ENCODE data around the gene CDCA8. TPM values are rescaled to one million over a fixed set of nuclear protein-coding genes. Genes with fewer than 3 reads are reported as not detected.

Gene CDCA8
- total and polyA plus RNA-seq, 9 of the 15 experiments (the other 6 are each of a cell fraction or from before 2014, with no cell fraction given) = 26.4 to 148 (median 81.8) TPM

DNA sequence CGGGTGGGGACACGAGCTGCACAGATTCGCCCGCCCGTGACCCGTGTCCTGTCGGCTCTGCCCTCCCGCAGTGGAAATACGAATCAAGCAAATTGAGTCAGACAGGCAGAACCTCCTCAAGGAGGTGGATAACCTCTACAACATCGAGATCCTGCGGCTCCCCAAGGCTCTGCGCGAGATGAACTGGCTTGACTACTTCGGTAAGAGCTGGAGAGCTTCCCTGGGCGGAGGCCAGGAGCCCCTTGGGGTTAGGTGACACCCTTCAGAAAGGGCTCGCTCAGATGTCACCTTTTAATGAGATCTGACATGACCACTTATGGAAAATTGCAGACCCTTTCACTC, 489 bp downstream of the CDCA8 start (continued):
- 0 out of 2 replicates have a peak, but pooled peaks have one; percentile 22 for TF ChIP-seq MTA3 (IDR thresholded peaks at IDR 0.05; ENCODE audit: borderline replicate concordance)

GRCh38 chr1:37697090-37697489, 4.8 kb downstream of the CDCA8 start:
- H3K79me2 ChIP-seq (ENCODE audit: control insufficient read depth, insufficient read depth, low read length) = peaks cover 37% of the 10 kb centered on the region
- in situ Hi-C loops (cut with MboI) = no loop called here

More at GRCh38 chr1:37697090-37697489, 4.8 kb downstream of the CDCA8 start:
- WGBS (ENCODE audit: insufficient coverage, low coverage, missing lambda C conversion rate) = 88% methylated on average over 2 of the region's 2 CpGs
- DNase-seq (ENCODE audit: extremely low read depth in 1 of 4, low spot score in 3 of 4) (no peak), ATAC-seq (no peak), FAIRE-seq (no peak)
- POLR2A ChIA-PET = interaction anchor here (0.6 to 0.9 kb wide), 3 partner anchors 9 to 1373 kb away, joined by 3 to 4 read pairs (median 3); no protein-coding TSS in a partner anchor
- Histone ChIP-seq H3K36me3 (ENCODE audit: control insufficient read depth, insufficient read depth, low read length) (peaks cover 79% of the 10 kb centered on the region), H3K9me1 (ENCODE audit: control insufficient read depth, insufficient read depth, low read length) (no peaks in the 10 kb centered on the region), H3K27me3 (ENCODE audit: control insufficient read depth in 2 of 2, insufficient read depth in 2 of 2, low read length in 2 of 2) (no peaks in the 10 kb centered on the region), H3K4me2 (ENCODE audit: insufficient read depth, low read length) (no peak overlapping the region), H3K9me3 (replicated peaks; ENCODE audit: control insufficient read depth, insufficient read depth, low read depth, low read length) (no peaks in the 10 kb centered on the region), H2AFZ (ENCODE audit: low read depth, low read length) (no peak overlapping the region), H3K4me1 (replicated peaks in 1 of 2; ENCODE audit: control insufficient read depth in 2 of 2, insufficient read depth in 2 of 2, low read length in 2 of 2) (peaks cover 0 to 5% of the 10 kb centered on the region in 2 experiments; a peak in 2 of 5 replicates), H3K4me3 (no peak overlapping the region), H3K27ac (ENCODE audit: extremely low read depth, low read depth, low read length) (no peak overlapping the region), H4K20me1 (replicated peaks; ENCODE audit: control insufficient read depth, insufficient read depth, low read length) (no peaks in the 10 kb centered on the region), H3K9ac (ENCODE audit: insufficient read depth in 1 of 2, low read depth in 2 of 2, low read length in 2 of 2) (no peak overlapping the region)
- intact Hi-C loops (cut with micrococcal nuclease) = no loop called here
- CTCF ChIA-PET (ENCODE audit: low intra/inter-chr PET ratio) = interaction anchor here (1.1 kb wide), 1 partner anchor 14 kb away, joined by 3 read pairs; no protein-coding TSS in a partner anchor
- TF ChIP-seq ZNF24 (IDR thresholded peaks at IDR 0.05) = no peak
- no peak for TF ChIP-seq POLR2B (IDR thresholded peaks at IDR 0.05; ENCODE audit: low read depth, partially characterized antibody)
- TF ChIP-seq E2F1 (CRISPR knock-in tag; IDR thresholded peaks at IDR 0.05) = no peak
- TF ChIP-seq NFATC3 (IDR thresholded peaks at IDR 0.05) = no peak
- peak; percentile 10; the same call in 1 of the 2 replicates for TF ChIP-seq RBFOX2 (IDR thresholded peaks at IDR 0.05; ENCODE audit: low read depth, low read length)
- no peak for TF ChIP-seq POLR3G (IDR thresholded peaks at IDR 0.05; ENCODE audit: extremely low read depth, insufficient read length, insufficient replicate concordance)
- BruUV-seq (replicated peaks) = no TSS peak

All from K562 (cell line).